IMR-90 (cell line): ENCODE results near the gene NANOS3. TPM values are rescaled to one million over a fixed set of nuclear protein-coding genes. Genes with fewer than 3 reads are reported as not detected.

Experiments used
- ATAC-seq: fragments of 200-7000 bp; cut with Tn5 transposase; 2 replicates; pipeline ENCODE4 v1.9.1; 2020; ENCODE audit warnings: low read depth, mild to moderate bottlenecking, moderate library complexity
- BruUV-seq: library from RNA; stranded (reverse); fragments of 400-500 nt; replicated peaks from 2 replicates; lab custom pipeline; 2021; lab: Mats Ljungman, UMichigan
- CTCF ChIA-PET: fragments of 300-600 bp; formaldehyde crosslinking; extraction: SDS; loops from one replicate; lab custom pipeline; 2021; ENCODE audit warnings: antibody characterized with exemption; lab: Yijun Ruan, JAX
- POLR2A ChIA-PET: fragments of 300-600 bp; sonication (Branson Sonifier 250); formaldehyde crosslinking; loops from one replicate; lab custom pipeline; 2022; ENCODE audit warnings: antibody characterized with exemption; ENCODE audit not compliant: unreplicated experiment; lab: Charles Lee
- DNase-seq: peaks from one replicate; pipeline ENCODE4 v3.0.0; 2013
- H2AFZ ChIP-seq: replicated peaks from 2 replicates; pipeline ENCODE3; 2013; ENCODE audit warnings: low read length, mild to moderate bottlenecking; ENCODE audit not compliant: poor library complexity
- H2AK5ac ChIP-seq: 2 replicates; pipeline ENCODE4 v1.6.1; 2013; ENCODE audit warnings: low read depth, low read length, inconsistent platforms
- H2AK9ac ChIP-seq: replicated peaks from 2 replicates; pipeline ENCODE3; 2013; ENCODE audit warnings: mild to moderate bottlenecking, low read depth, low read length, moderate library complexity; ENCODE audit not compliant: poor library complexity
- H2BK120ac ChIP-seq: 2 replicates; pipeline ENCODE4 v1.6.1; 2013; ENCODE audit warnings: low read depth, low read length, inconsistent platforms
- H2BK15ac ChIP-seq: 3 replicates; pipeline ENCODE4 v1.6.1; 2013; ENCODE audit warnings: low read depth, low read length, inconsistent platforms
- H2BK20ac ChIP-seq: 2 replicates; pipeline ENCODE4 v1.6.1; 2013; ENCODE audit warnings: low read depth, mild to moderate bottlenecking, inconsistent platforms, low read length, moderate library complexity
- H2BK5ac ChIP-seq: 2 replicates; pipeline ENCODE4 v1.6.1; 2013; ENCODE audit warnings: mild to moderate bottlenecking, low read depth, low read length, inconsistent platforms; ENCODE audit not compliant: poor library complexity, severe bottlenecking
- H3K14ac ChIP-seq: replicated peaks from 2 replicates; pipeline ENCODE4 v1.6.1; 2013; ENCODE audit warnings: low read depth, low read length, inconsistent platforms
- H3K18ac ChIP-seq: 2 replicates; pipeline ENCODE4 v1.6.1; 2013; ENCODE audit warnings: low read depth, low read length, control low read depth
- H3K23ac ChIP-seq: 2 replicates; pipeline ENCODE4 v1.6.1; 2013; ENCODE audit warnings: low read depth, low read length, inconsistent platforms
- H3K27ac ChIP-seq: 2 replicates; pipeline ENCODE4 v1.5.1; 2013; ENCODE audit warnings: mild to moderate bottlenecking, control low read depth, low read length; ENCODE audit not compliant: insufficient read depth
- H3K27me3 ChIP-seq: 2 replicates; pipeline ENCODE4 v1.6.1; 2013; ENCODE audit warnings: low read length; ENCODE audit not compliant: control insufficient read depth, insufficient read depth
- H3K36me3 ChIP-seq: 2 replicates; pipeline ENCODE4 v1.6.1; 2013; ENCODE audit warnings: low read length, mixed read lengths; ENCODE audit not compliant: control insufficient read depth, insufficient read depth
- H3K4ac ChIP-seq: 2 replicates; pipeline ENCODE4 v1.6.1; 2013; ENCODE audit warnings: low read depth, low read length, inconsistent platforms
- H3K4me1 ChIP-seq: 2 replicates; pipeline ENCODE4 v1.6.1; 2013; ENCODE audit warnings: low read length, mixed read lengths; ENCODE audit not compliant: control insufficient read depth, insufficient read depth
- H3K4me2 ChIP-seq: 2 replicates; pipeline ENCODE4 v1.6.1; 2013; ENCODE audit warnings: low read depth, mild to moderate bottlenecking, control low read depth, low read length, moderate library complexity
- H3K4me3 ChIP-seq: 2 replicates; pipeline ENCODE4 v1.5.1; 2013; ENCODE audit warnings: low read depth, mild to moderate bottlenecking, control low read depth, low read length, moderate library complexity; ENCODE audit not compliant: insufficient read depth
- H3K56ac ChIP-seq: 2 replicates; pipeline ENCODE4 v1.6.1; 2013; ENCODE audit warnings: low read length, inconsistent platforms; ENCODE audit not compliant: insufficient read depth; ENCODE audit errors: extremely low read depth
- H3K79me1 ChIP-seq, 2 experiments: 2 replicates each; pipeline ENCODE4 v1.6.1; 2013; ENCODE audit warnings: low read length in 2 of 2, inconsistent platforms in 1 of 2, low read depth in 1 of 2
- H3K9ac ChIP-seq: 2 replicates; pipeline ENCODE4 v1.6.1; 2013; ENCODE audit warnings: low read depth, low read length, control low read depth
- H3K9me1 ChIP-seq: 2 replicates; pipeline ENCODE4 v1.6.1; 2013; ENCODE audit warnings: low read length, inconsistent platforms; ENCODE audit not compliant: insufficient read depth
- H3K9me3 ChIP-seq: 2 replicates; pipeline ENCODE4 v1.6.1; 2013; ENCODE audit warnings: low read length; ENCODE audit not compliant: control insufficient read depth, insufficient read depth
- H4K20me1 ChIP-seq: 2 replicates; pipeline ENCODE4 v1.6.1; 2013; ENCODE audit warnings: low read length, inconsistent platforms; ENCODE audit not compliant: insufficient read depth
- H4K5ac ChIP-seq: 2 replicates; pipeline ENCODE4 v1.6.1; 2013; ENCODE audit warnings: mild to moderate bottlenecking, low read depth, low read length, control low read depth
- H4K8ac ChIP-seq, 2 experiments: 2 replicates each; pipeline ENCODE4 v1.6.1; 2013; ENCODE audit warnings: low read depth in 2 of 2, low read length in 2 of 2, control low read depth in 1 of 2, inconsistent platforms in 1 of 2
- H4K91ac ChIP-seq: 2 replicates; pipeline ENCODE4 v1.6.1; 2013; ENCODE audit warnings: low read depth, low read length, inconsistent platforms; ENCODE audit not compliant: insufficient read depth
- BHLHE40 ChIP-seq: fragments of 150-350 bp; IDR thresholded peaks from 2 replicates; pipeline ENCODE4 v1.6.1; 2016; ENCODE audit warnings: mild to moderate bottlenecking, low read depth, low read length
- CEBPB ChIP-seq: IDR thresholded peaks from 2 replicates; pipeline ENCODE4 v1.6.1; 2012; ENCODE audit warnings: low read depth, low read length, improper control_type of control experiment
- FOS ChIP-seq: fragments of 150-350 bp; IDR thresholded peaks from 2 replicates; pipeline ENCODE4 v1.6.1; 2016; ENCODE audit warnings: low read depth, low read length
- MAFK ChIP-seq: IDR thresholded peaks from 2 replicates; pipeline ENCODE4 v1.6.1; 2012; ENCODE audit warnings: low read depth, low read length, improper control_type of control experiment
- MAZ ChIP-seq: IDR thresholded peaks from 2 replicates; pipeline ENCODE4 v1.6.1; 2012; ENCODE audit warnings: low read depth, mild to moderate bottlenecking, low read length, improper control_type of control experiment, moderate library complexity, borderline replicate concordance
- MXI1 ChIP-seq: IDR thresholded peaks from 2 replicates; pipeline ENCODE4 v1.6.1; 2012; ENCODE audit warnings: low read depth, mild to moderate bottlenecking, low read length, moderate library complexity, borderline replicate concordance
- NFE2L2 ChIP-seq: fragments of 150-350 bp; IDR thresholded peaks from 2 replicates; pipeline ENCODE4 v1.6.1; 2016; ENCODE audit warnings: low read depth, mild to moderate bottlenecking, low read length
- POLR2A ChIP-seq: IDR thresholded peaks from 2 replicates; pipeline ENCODE4 v1.6.1; 2012; ENCODE audit warnings: mild to moderate bottlenecking, low read depth, low read length
- RAD21 ChIP-seq: IDR thresholded peaks from 2 replicates; pipeline ENCODE4 v1.6.1; 2012; ENCODE audit warnings: low read length, improper control_type of control experiment
- RCOR1 ChIP-seq: IDR thresholded peaks from 2 replicates; pipeline ENCODE4 v1.6.1; 2012; ENCODE audit warnings: mild to moderate bottlenecking, low read length, improper control_type of control experiment; ENCODE audit not compliant: insufficient replicate concordance
- RFX5 ChIP-seq: IDR thresholded peaks from 2 replicates; pipeline ENCODE4 v1.8.0; 2012; ENCODE audit warnings: low read depth, mild to moderate bottlenecking, low read length, moderate library complexity
- SMC3 ChIP-seq: fragments of 150-350 bp; IDR thresholded peaks from 2 replicates; pipeline ENCODE4 v1.6.1; 2016; ENCODE audit warnings: low read depth, mild to moderate bottlenecking, antibody characterized with exemption, low read length, moderate library complexity
- USF2 ChIP-seq: fragments of 150-350 bp; IDR thresholded peaks from 2 replicates; pipeline ENCODE4 v1.6.1; 2017; ENCODE audit warnings: mild to moderate bottlenecking, antibody characterized with exemption, low read length, low read depth
- WGBS, 2 experiments: methylation state at CpG; one replicate each; pipeline versions ENCODE4 v1.1.5 to v1.1.7; 2013; ENCODE audit warnings: missing lambda C conversion rate in 2 of 2; ENCODE audit not compliant: insufficient read length in 1 of 2; ENCODE audit errors: extremely low coverage in 2 of 2; 5-methylcytosine and 5-hydroxymethylcytosine counted together
- dilution Hi-C: fragments of 300-500 bp; cut with HindIII; formaldehyde crosslinking; loops from one replicate; pipeline ENCODE4 v1.14.3; 2018; ENCODE audit warnings: low sequenced_read_pairs; ENCODE audit not compliant: unreplicated experiment
- in situ Hi-C: fragments of 300-500 bp; cut with MboI; formaldehyde crosslinking; loops from 3 replicates; pipeline ENCODE4 v1.14.3; 2019; ENCODE audit warnings: low sequenced_read_pairs, inconsistent platforms, mixed read lengths
- intact Hi-C: fragments of 100-400 bp; cut with micrococcal nuclease; formaldehyde crosslinking; loops from 2 replicates; pipeline ENCODE4 v1.10.0; 2022
- polyA plus RNA-seq, 3 experiments: library from polyadenylated mRNA; depleted of rRNA; stranded (reverse); fragments of >200 nt; gene quantifications; 2 replicates each; pipeline ENCODE4 v1.2.3, GENCODE V29; 2012; ENCODE audit warnings: low replicate concordance in 1 of 3
- total RNA-seq: library from RNA; depleted of rRNA; stranded (reverse); fragments of >200 nt; gene quantifications from 2 replicates; pipeline ENCODE4 v1.2.3, GENCODE V29; 2012
- TF ChIP-seq, protein P1 (sequence below): conservative IDR thresholded peaks from 2 replicates; pipeline ENCODE4 v1.5.1; 2012; ENCODE audit warnings: mild to moderate bottlenecking, low read depth, low read length, improper control_type of control experiment

The NANOS3 gene
- total and polyA plus RNA-seq, 2 of the 4 experiments (the other 2 are of a cell fraction) = 0.63 TPM; not detected in 1

- no TSS peak for BruUV-seq
- Histone ChIP-seq H3K4ac (peak overlapping the region; percentile 46; the same call in 1 of the 2 replicates), H2BK120ac (no peak overlapping the region), H3K9ac (peak overlapping the region; percentile 6; the same call in 1 of the 2 replicates), H3K36me3 (peaks cover 46% of the 10 kb centered on the region), H3K9me1 (peaks cover 5% of the 10 kb centered on the region), H4K8ac (peak overlapping the region in 1 of 2 experiments; percentile 37; a peak in 1 of 4 replicates), H4K91ac (no peak overlapping the region), H3K79me1 (peaks cover 6 to 58% of the 10 kb centered on the region in 2 experiments; a peak in 3 of 4 replicates), H3K4me3 (no peak overlapping the region), H4K20me1 (peaks cover 87% of the 10 kb centered on the region), H3K9me3 (no peaks in the 10 kb centered on the region), H3K23ac (peak overlapping the region; percentile 34; the same call in 1 of the 2 replicates), H3K14ac (0 out of 2 replicates have a peak overlapping the region, but pooled peaks have one; percentile 18), H3K27ac (peak overlapping the region; percentile 20), H3K4me2 (peak overlapping the region; percentile 4; the same call in 1 of the 2 replicates), H2BK5ac (peak overlapping the region; percentile 26), H2AFZ (peak overlapping the region; percentile 67), H2BK20ac (no peak overlapping the region), H3K4me1 (peaks cover 31% of the 10 kb centered on the region), H3K18ac (no peak overlapping the region), H4K5ac (no peak overlapping the region), H2BK15ac (no peak overlapping the region), H3K27me3 (no peaks in the 10 kb centered on the region), H2AK5ac (peak overlapping the region; percentile 44), H2AK9ac (peak overlapping the region; percentile 97), H3K56ac (no peak overlapping the region)
- dilution Hi-C loops (no loop called here), intact Hi-C loops (no loop called here), in situ Hi-C loops (loop anchor here (25.0 kb wide), 1 partner anchor 1046 kb away; the partner anchor contains the start of genes HOOK2 and JUNB)
- WGBS, 2 experiments = 9% methylated on average over 23 of the region's 59 CpGs; no CpG with 5 or more reads in 1 of the 2 experiments
- CTCF ChIA-PET = no interaction called here
- POLR2A ChIA-PET = interaction anchor here (0.8 kb wide), 1 partner anchor 28 kb away, joined by 3 read pairs; no protein-coding TSS in a partner anchor
- DNase-seq (peak; percentile 86), ATAC-seq (peak; percentile 89)
- TF ChIP-seq MXI1 (no peak), CEBPB (peak; percentile 85), MAFK (no peak), NFE2L2 (peak; percentile 8; the same call in 1 of the 2 replicates), USF2 (peak; percentile 0; the same call in 1 of the 2 replicates), RFX5 (no peak), BHLHE40 (no peak), RCOR1 (no peak), SMC3 (no peak; the same call in 1 of the 2 replicates), MAZ (peak; percentile 35; the same call in 1 of the 2 replicates), FOS (no peak; the same call in 1 of the 2 replicates), POLR2A (peak; percentile 78), RAD21 (no peak; the same call in 1 of the 2 replicates)
- TF ChIP-seq, protein P1, sequence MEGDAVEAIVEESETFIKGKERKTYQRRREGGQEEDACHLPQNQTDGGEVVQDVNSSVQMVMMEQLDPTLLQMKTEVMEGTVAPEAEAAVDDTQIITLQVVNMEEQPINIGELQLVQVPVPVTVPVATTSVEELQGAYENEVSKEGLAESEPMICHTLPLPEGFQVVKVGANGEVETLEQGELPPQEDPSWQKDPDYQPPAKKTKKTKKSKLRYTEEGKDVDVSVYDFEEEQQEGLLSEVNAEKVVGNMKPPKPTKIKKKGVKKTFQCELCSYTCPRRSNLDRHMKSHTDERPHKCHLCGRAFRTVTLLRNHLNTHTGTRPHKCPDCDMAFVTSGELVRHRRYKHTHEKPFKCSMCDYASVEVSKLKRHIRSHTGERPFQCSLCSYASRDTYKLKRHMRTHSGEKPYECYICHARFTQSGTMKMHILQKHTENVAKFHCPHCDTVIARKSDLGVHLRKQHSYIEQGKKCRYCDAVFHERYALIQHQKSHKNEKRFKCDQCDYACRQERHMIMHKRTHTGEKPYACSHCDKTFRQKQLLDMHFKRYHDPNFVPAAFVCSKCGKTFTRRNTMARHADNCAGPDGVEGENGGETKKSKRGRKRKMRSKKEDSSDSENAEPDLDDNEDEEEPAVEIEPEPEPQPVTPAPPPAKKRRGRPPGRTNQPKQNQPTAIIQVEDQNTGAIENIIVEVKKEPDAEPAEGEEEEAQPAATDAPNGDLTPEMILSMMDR = peak; percentile 49
Observed at GRCh38 chr19:13833330-13834243, 43.3 kb upstream of the NANOS3 start.
